Bronchial epithelial cell (primary cell): Measurements from ENCODE around the gene ADAMTS2. TPM values are rescaled to one million over a fixed set of nuclear protein-coding genes. Genes with fewer than 3 reads are reported as not detected.

ENCODE experiments used
- DNase-seq: peaks from one replicate; pipeline ENCODE4 v3.0.0-alpha.2; 2010; ENCODE audit warnings: low read depth
- FAIRE-seq: peaks from 2 replicates; lab custom pipeline; 2011; peaks lifted over from hg19 to GRCh38; lab: Jason Lieb, UNC
- H3K27me3 ChIP-seq: 2 replicates; pipeline ENCODE4 v1.5.1; 2011; ENCODE audit warnings: low read length; ENCODE audit not compliant: control insufficient read depth, insufficient read depth
- H3K36me3 ChIP-seq: 2 replicates; pipeline ENCODE4 v1.5.1; 2011; ENCODE audit warnings: low read length; ENCODE audit not compliant: control insufficient read depth, insufficient read depth
- H3K4me3 ChIP-seq: 2 replicates; pipeline ENCODE4 v1.5.1; 2011; ENCODE audit warnings: mild to moderate bottlenecking, low read depth, low read length, control low read depth
- CTCF ChIP-seq: IDR thresholded peaks from 2 replicates; pipeline ENCODE4 v1.5.1; 2011; ENCODE audit warnings: mild to moderate bottlenecking, moderate library complexity, low read length, control low read depth, inconsistent platforms; ENCODE audit not compliant: insufficient read depth, severe bottlenecking
- total RNA-seq: library from RNA; depleted of rRNA; stranded (reverse); fragments of >200 nt; gene quantifications from 2 replicates; pipeline ENCODE4 v1.2.1, GENCODE V29; 2014

The ADAMTS2 gene
- total RNA-seq, 1 donor from 2014 or later: 0.26 TPM

- no peak for FAIRE-seq
- no peak for TF ChIP-seq CTCF
- no peak overlapping the region for H3K4me3 ChIP-seq
- no peaks in the 10 kb centered on the region for H3K36me3 ChIP-seq
- peaks cover 17% of the 10 kb centered on the region for H3K27me3 ChIP-seq
- DNase-seq: no peak
Measured at GRCh38 chr5:179344431-179345182, 654 bp downstream of the ADAMTS2 start.

- Histone ChIP-seq H3K36me3 (no peaks in the 10 kb centered on the region), H3K27me3 (peaks cover 17% of the 10 kb centered on the region), H3K4me3 (no peak overlapping the region)
- no peak for TF ChIP-seq CTCF
- no peak for DNase-seq
- no peak for FAIRE-seq
Measured at GRCh38 chr5:179343719-179344430, 1.4 kb downstream of the ADAMTS2 start.

- Histone ChIP-seq H3K4me3 (no peak overlapping the region), H3K36me3 (no peaks in the 10 kb centered on the region), H3K27me3 (peaks cover 17% of the 10 kb centered on the region)
- TF ChIP-seq CTCF: no peak
- FAIRE-seq (no peak), DNase-seq (no peak)
Measured at GRCh38 chr5:179343021-179343718, 2.1 kb downstream of the ADAMTS2 start.

GRCh38 chr5:179342577-179342976 lies 2.7 kb downstream of the ADAMTS2 start:
- FAIRE-seq (no peak), DNase-seq (no peak)
- H3K36me3 ChIP-seq: no peaks in the 10 kb centered on the region
- H3K27me3 ChIP-seq: peaks cover 17% of the 10 kb centered on the region
- TF ChIP-seq CTCF: no peak
- H3K4me3 ChIP-seq: no peak overlapping the region

- H3K36me3 ChIP-seq: no peaks in the 10 kb centered on the region
- DNase-seq (no peak), FAIRE-seq (no peak)
- H3K27me3 ChIP-seq: peaks cover 12% of the 10 kb centered on the region
- TF ChIP-seq CTCF: no peak
- no peak overlapping the region for H3K4me3 ChIP-seq
Measured at GRCh38 chr5:179340465-179340864, 4.8 kb downstream of the ADAMTS2 start.
